ENCODE measurements around the gene HOXA6.

- TF ChIP-seq CTCF (IDR thresholded peaks at IDR 0.05): no peak
- TF ChIP-seq ELF4 (CRISPR knock-in tag; IDR thresholded peaks at IDR 0.05; ENCODE audit: low read depth): no peak
- TF ChIP-seq ZNF512 (CRISPR knock-in tag; IDR thresholded peaks at IDR 0.05; ENCODE audit: borderline replicate concordance): no peak
- TF ChIP-seq IRF2 (CRISPR knock-in tag; IDR thresholded peaks at IDR 0.05; ENCODE audit: borderline replicate concordance, low read depth): no peak
- no peak for TF ChIP-seq E2F1 (CRISPR knock-in tag; IDR thresholded peaks at IDR 0.05)
- TF ChIP-seq MXD4 (CRISPR knock-in tag; IDR thresholded peaks at IDR 0.05; ENCODE audit: borderline replicate concordance): no peak
- TF ChIP-seq, protein P1, sequence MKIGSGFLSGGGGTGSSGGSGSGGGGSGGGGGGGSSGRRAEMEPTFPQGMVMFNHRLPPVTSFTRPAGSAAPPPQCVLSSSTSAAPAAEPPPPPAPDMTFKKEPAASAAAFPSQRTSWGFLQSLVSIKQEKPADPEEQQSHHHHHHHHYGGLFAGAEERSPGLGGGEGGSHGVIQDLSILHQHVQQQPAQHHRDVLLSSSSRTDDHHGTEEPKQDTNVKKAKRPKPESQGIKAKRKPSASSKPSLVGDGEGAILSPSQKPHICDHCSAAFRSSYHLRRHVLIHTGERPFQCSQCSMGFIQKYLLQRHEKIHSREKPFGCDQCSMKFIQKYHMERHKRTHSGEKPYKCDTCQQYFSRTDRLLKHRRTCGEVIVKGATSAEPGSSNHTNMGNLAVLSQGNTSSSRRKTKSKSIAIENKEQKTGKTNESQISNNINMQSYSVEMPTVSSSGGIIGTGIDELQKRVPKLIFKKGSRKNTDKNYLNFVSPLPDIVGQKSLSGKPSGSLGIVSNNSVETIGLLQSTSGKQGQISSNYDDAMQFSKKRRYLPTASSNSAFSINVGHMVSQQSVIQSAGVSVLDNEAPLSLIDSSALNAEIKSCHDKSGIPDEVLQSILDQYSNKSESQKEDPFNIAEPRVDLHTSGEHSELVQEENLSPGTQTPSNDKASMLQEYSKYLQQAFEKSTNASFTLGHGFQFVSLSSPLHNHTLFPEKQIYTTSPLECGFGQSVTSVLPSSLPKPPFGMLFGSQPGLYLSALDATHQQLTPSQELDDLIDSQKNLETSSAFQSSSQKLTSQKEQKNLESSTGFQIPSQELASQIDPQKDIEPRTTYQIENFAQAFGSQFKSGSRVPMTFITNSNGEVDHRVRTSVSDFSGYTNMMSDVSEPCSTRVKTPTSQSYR (CRISPR knock-in tag; IDR thresholded peaks at IDR 0.05): no peak
- TF ChIP-seq, protein P2, sequence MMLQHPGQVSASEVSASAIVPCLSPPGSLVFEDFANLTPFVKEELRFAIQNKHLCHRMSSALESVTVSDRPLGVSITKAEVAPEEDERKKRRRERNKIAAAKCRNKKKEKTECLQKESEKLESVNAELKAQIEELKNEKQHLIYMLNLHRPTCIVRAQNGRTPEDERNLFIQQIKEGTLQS (CRISPR knock-in tag; conservative IDR thresholded peaks at IDR 0.05): no peak
Measured at GRCh38 chr7:27124096-27124901, 23.3 kb downstream of the HOXA6 start.
